RWPE1 (cell line): ENCODE results near the gene ZNF33A.
"Not testable (repeated sequence)": the region's sequence is repeated elsewhere in the genome, so short reads cannot be mapped to it uniquely, and the experiment has no call there.

Experiments
- CTCF ChIA-PET: fragments of 350-600 bp; sonication (Branson Sonifier 250); formaldehyde crosslinking; extraction: SDS; loops from one replicate; lab custom pipeline; 2021; lab: Yijun Ruan, JAX
- POLR2A ChIA-PET: fragments of 400-600 bp; formaldehyde crosslinking; extraction: SDS; loops from one replicate; lab custom pipeline; 2020; ENCODE audit warnings: antibody characterized with exemption; ENCODE audit not compliant: low non-redundant PET; lab: Yijun Ruan, JAX
- DNase-seq: peaks from one replicate; pipeline ENCODE4 v3.0.0; 2012; ENCODE audit warnings: low spot score
- H3K27ac ChIP-seq: fragments of 450-650 bp; 2 replicates; pipeline ENCODE4 v1.5.1; 2017
- CTCF ChIP-seq: fragments of 450-650 bp; conservative IDR thresholded peaks from 2 replicates; pipeline ENCODE4 v1.5.1; 2017; ENCODE audit warnings: low read depth, mild to moderate bottlenecking

ZNF33A gene

DNA sequence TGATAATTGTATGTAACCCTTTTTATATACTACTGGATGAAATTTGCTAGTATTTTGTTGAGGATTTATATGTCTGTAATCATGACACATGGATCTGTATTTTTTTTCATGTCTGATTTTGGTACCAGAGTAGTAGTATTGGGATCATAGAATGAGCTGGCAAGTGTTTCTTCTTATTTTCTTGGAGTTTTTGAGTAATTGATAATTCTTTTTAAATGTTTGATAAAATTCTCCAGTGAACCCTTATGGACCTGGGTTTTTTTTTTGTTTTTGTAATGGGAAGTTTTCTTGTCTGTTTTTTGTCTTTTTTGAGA lies 28.4 kb downstream of the ZNF33A start:
- no peak for TF ChIP-seq CTCF
- POLR2A ChIA-PET = no interaction called here
- CTCF ChIA-PET = interaction anchor here (0.6 to 0.7 kb wide), 2 partner anchors 75 to 832 kb away, joined by 3 read pairs; no protein-coding TSS in a partner anchor
- DNase-seq = no peak
- no peak overlapping the region for H3K27ac ChIP-seq

- H3K27ac ChIP-seq = no peak overlapping the region
- POLR2A ChIA-PET = no interaction called here
- no peak for TF ChIP-seq CTCF
- CTCF ChIA-PET = no interaction called here
- no peak for DNase-seq
Observed at GRCh38 chr10:38043516-38043915, 33.0 kb downstream of the ZNF33A start.

DNA sequence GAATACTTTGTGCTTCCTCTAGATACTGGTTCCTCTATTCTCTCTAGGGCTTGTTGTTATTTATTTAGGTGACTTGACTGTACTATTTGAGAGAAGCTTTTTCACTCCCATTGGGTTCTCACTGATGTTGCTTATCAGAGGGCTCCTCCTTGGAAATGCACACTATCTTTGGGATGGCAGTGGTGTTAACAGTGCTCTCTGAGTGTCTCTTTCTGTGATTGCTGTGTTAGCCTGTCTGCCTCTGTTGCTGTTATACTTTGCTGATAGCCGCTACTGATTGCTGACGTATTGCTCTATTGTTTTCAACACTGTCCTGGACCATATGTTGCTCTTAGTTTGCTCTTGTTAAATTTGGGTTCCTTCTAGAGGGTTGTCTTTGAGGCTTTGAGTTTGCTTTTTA lies 34.7 kb downstream of the ZNF33A start:
- POLR2A ChIA-PET = no interaction called here
- TF ChIP-seq CTCF = no peak
- H3K27ac ChIP-seq = no peak overlapping the region
- CTCF ChIA-PET = interaction anchor here (0.6 kb wide), 1 partner anchor 107 kb away, joined by 4 read pairs; no protein-coding TSS in a partner anchor
- DNase-seq = no peak

GRCh38 chr10:38047666-38048065 lies 37.2 kb downstream of the ZNF33A start:
- H3K27ac ChIP-seq = no peak overlapping the region
- CTCF ChIA-PET = no interaction called here
- POLR2A ChIA-PET = no interaction called here
- no peak for TF ChIP-seq CTCF
- DNase-seq = no peak

GRCh38 chr10:38050212-38050611 lies 39.7 kb downstream of the ZNF33A start:
- no peak for TF ChIP-seq CTCF
- ChIA-PET POLR2A (no interaction called here), CTCF (no interaction called here)
- no peak for DNase-seq
- no peak overlapping the region for H3K27ac ChIP-seq

GRCh38 chr10:38054361-38054797 lies 43.9 kb downstream of the ZNF33A start:
- POLR2A ChIA-PET = no interaction called here
- DNase-seq = peak; percentile 13
- no peak overlapping the region for H3K27ac ChIP-seq
- CTCF ChIA-PET = no interaction called here
- TF ChIP-seq CTCF = no peak

DNA sequence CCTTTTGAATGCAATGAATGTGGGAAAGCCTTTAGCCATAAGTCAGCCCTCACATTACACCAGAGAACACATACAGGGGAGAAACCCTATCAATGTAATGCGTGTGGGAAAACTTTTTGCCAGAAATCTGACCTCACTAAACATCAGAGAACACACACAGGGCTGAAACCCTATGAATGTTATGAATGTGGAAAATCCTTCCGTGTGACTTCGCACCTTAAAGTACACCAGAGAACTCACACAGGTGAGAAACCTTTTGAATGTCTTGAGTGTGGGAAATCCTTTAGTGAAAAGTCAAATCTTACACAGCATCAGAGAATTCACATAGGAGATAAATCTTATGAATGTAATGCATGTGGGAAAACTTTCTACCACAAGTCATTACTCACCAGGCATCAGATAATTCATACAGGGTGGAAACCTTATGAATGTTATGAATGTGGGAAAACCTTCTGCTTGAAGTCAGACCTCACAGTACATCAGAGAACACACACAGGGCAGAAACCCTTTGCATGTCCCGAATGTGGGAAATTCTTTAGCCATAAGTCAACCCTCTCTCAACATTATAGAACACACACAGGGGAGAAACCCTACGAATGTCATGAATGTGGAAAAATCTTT lies 44.9 kb downstream of the ZNF33A start:
- POLR2A ChIA-PET, H3K27ac ChIP-seq, DNase-seq, CTCF ChIA-PET: not testable (repeated sequence)

DNA sequence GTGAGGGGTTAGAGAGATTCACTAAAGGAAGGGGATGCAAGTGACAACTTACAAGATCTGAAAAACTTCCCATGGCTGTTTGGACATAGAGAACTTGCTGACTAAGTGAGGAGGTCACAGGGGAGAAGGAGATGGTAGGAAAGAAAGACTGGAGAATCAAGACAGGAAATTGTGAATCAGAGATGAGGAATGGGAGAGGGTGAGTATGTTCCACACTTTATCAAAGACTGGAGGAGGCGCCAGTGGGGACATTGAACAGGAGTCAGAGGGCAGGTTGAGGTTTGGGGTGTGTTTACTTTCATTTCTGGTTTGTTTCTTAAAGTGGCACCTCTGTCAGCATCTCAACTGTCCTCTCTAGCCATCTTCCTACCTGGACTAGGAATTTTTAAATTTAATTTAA lies 59.2 kb downstream of the ZNF33A start:
- CTCF ChIA-PET, H3K27ac ChIP-seq, POLR2A ChIA-PET: not testable (repeated sequence)
- peak; percentile 7 for DNase-seq
